Tibial nerve (tissue), 4 donors: ENCODE results near the gene MRPL53. TPM values are rescaled to one million over a fixed set of nuclear protein-coding genes. Genes with fewer than 3 reads are reported as not detected.
"Not testable (repeated sequence)": the region's sequence is repeated elsewhere in the genome, so short reads cannot be mapped to it uniquely, and the experiment has no call there.

Source experiments
- DNase-seq, 2 donors: peaks; one replicate each; pipeline ENCODE4 v3.0.0-alpha.2; 2019; ENCODE audit warnings: low spot score in 2 of 2
- H3K27ac ChIP-seq, 4 donors: fragments of 200-600 bp; sonication (generic) in 3 of 4; one replicate each; pipeline ENCODE4 v1.5.1; 2017 to 2019; ENCODE audit warnings: mild to moderate bottlenecking in 1 of 4
- H3K27me3 ChIP-seq, 2 donors: fragments of 200-600 bp; sonication (generic) in 1 of 2; one replicate each; pipeline versions ENCODE4 v1.5.1 to v1.6.0; 2017 to 2019
- H3K36me3 ChIP-seq, 3 donors: fragments of 200-600 bp; sonication (generic); one replicate each; pipeline ENCODE4 v1.5.1; 2018 to 2019
- H3K4me1 ChIP-seq, 4 donors: fragments of 200-600 bp; sonication (generic) in 3 of 4; one replicate each; pipeline ENCODE4 v1.5.1; 2017 to 2019
- H3K4me3 ChIP-seq, 4 donors: fragments of 200-600 bp; sonication (generic) in 3 of 4; one replicate each; pipeline ENCODE4 v1.5.1; 2017 to 2019; ENCODE audit warnings: mild to moderate bottlenecking in 1 of 4, moderate library complexity in 1 of 4
- H3K9me3 ChIP-seq, 4 donors: fragments of 200-600 bp; sonication (generic) in 3 of 4; one replicate each; pipeline ENCODE4 v1.5.1; 2017 to 2019
- CTCF ChIP-seq, 5 experiments: fragments of 200-600 bp in 3 of 5; fragments of 450-650 bp in 2 of 5; sonication (generic) in 3 of 5; IDR thresholded peaks; one replicate each; pipeline ENCODE4 v1.5.1; 2016 to 2019; ENCODE audit warnings: antibody characterized with exemption in 5 of 5, mild to moderate bottlenecking in 3 of 5, moderate library complexity in 2 of 5
- EP300 ChIP-seq, 2 donors: sonication (generic); formaldehyde crosslinking; IDR thresholded peaks; one replicate each; pipeline ENCODE4 v1.6.1; 2017; ENCODE audit warnings: antibody characterized with exemption in 2 of 2, mild to moderate bottlenecking in 1 of 2
- POLR2A ChIP-seq, 2 donors: fragments of 450-650 bp; IDR thresholded peaks; one replicate each; pipeline ENCODE4 v1.6.1; 2017; ENCODE audit warnings: antibody characterized with exemption in 2 of 2, mild to moderate bottlenecking in 2 of 2, moderate library complexity in 2 of 2
- WGBS, 2 donors: methylation state at CpG; one replicate each; pipeline ENCODE4 v1.1.5; 2018; 5-methylcytosine and 5-hydroxymethylcytosine counted together
- total RNA-seq, 4 donors: library from RNA; depleted of rRNA; stranded (reverse); fragments of >200 nt; gene quantifications; one replicate each; pipeline ENCODE4 v1.1.0, GENCODE V29; 2016

Gene MRPL53
- total RNA-seq, 4 donors from 2014 or later: 15.9 to 86.1 (median 34.4) TPM

GRCh38 chr2:74474481-74474880, 2.0 kb upstream of the MRPL53 start:
- no peak overlapping the region for H3K27ac ChIP-seq
- 94 to 96% methylated on average over 6 of the region's 6 CpGs for WGBS, 2 donors
- no peaks in the 10 kb centered on the region for H3K9me3 ChIP-seq
- H3K4me1 ChIP-seq: peaks cover 0 to 31% (median 15%) of the 10 kb centered on the region in 4 donors
- TF ChIP-seq POLR2A (IDR thresholded peaks at IDR 0.05) (no peak), EP300 (IDR thresholded peaks at IDR 0.05) (no peak), CTCF (IDR thresholded peaks at IDR 0.05) (no peak)
- H3K4me3 ChIP-seq: no peak overlapping the region
- DNase-seq: no peak
- H3K27me3 ChIP-seq: no peaks in the 10 kb centered on the region
- peaks cover 0 to 52% (median 0%) of the 10 kb centered on the region in 3 donors for H3K36me3 ChIP-seq

DNA sequence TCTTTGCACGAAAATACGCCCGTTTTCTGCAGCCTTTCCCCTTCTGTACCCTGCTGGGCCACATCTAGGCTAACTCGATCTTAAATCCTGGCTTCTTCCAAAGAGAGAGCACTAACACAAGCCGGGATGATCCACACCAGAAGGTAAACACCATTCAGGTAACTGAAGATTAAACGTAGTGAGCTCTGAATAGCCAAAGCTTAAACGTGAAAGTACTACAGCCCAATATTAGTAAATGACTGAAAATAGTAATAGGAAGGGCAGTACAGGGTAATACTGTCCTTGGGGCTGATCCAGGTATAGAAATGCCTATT, 422 bp upstream of the MRPL53 start:
- peak overlapping the region; percentile 51 to 67 (median 60) for H3K4me3 ChIP-seq
- peaks cover 0 to 31% (median 15%) of the 10 kb centered on the region in 4 donors for H3K4me1 ChIP-seq
- peaks cover 0 to 39% (median 0%) of the 10 kb centered on the region in 3 donors for H3K36me3 ChIP-seq
- no peak for TF ChIP-seq POLR2A (IDR thresholded peaks at IDR 0.05)
- no peak for TF ChIP-seq EP300 (IDR thresholded peaks at IDR 0.05)
- TF ChIP-seq CTCF (IDR thresholded peaks at IDR 0.05): no peak
- H3K27me3 ChIP-seq: no peaks in the 10 kb centered on the region
- no peaks in the 10 kb centered on the region for H3K9me3 ChIP-seq
- 7 to 9% methylated on average over 7 of the region's 7 CpGs for WGBS, 2 donors
- DNase-seq: no peak
- peak overlapping the region; percentile 68 to 89 (median 82) for H3K27ac ChIP-seq

- peaks cover 0 to 24% (median 15%) of the 10 kb centered on the region in 4 donors for H3K4me1 ChIP-seq
- DNase-seq: no peak
- WGBS, 2 donors: 60 to 61% methylated on average over 16 of the region's 16 CpGs
- peak overlapping the region; percentile 68 to 89 (median 82) for H3K27ac ChIP-seq
- no peaks in the 10 kb centered on the region for H3K27me3 ChIP-seq
- peak overlapping the region; percentile 51 to 67 (median 60) for H3K4me3 ChIP-seq
- TF ChIP-seq EP300 (IDR thresholded peaks at IDR 0.05) (no peak), CTCF (IDR thresholded peaks at IDR 0.05) (no peak), POLR2A (IDR thresholded peaks at IDR 0.05) (no peak)
- H3K9me3 ChIP-seq: no peaks in the 10 kb centered on the region
- H3K36me3 ChIP-seq: peaks cover 0 to 26% (median 0%) of the 10 kb centered on the region in 3 donors
Measured at GRCh38 chr2:74471332-74472065, 981 bp downstream of the MRPL53 start.

- not testable (repeated sequence) for DNase-seq
- 90% methylated on average over 12 of the region's 12 CpGs for WGBS, 2 donors
Measured at GRCh38 chr2:74470742-74471141, 1.7 kb downstream of the MRPL53 start.

DNA sequence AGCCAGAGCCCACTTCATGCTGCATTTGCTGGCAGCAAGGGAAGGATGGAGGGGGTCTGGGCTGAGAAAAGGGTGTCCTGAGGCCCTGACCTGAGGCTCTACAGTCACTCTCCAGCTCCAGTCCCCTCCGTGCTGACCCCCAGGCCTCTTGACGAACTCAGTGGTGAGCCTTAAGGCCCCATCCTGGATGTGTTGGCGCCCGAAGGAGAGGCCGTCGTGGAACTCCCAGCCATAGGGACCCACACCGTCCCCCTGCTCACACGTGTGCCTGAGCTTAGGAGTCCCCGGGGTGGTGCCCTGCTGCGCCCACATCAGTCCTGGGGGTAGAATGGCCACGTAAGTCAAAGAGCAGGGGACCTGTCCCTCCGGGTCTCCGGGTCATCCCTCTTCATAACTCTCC, 8.1 kb downstream of the MRPL53 start:
- 6 to 18% methylated on average over 7 to 8 of the region's 13 CpGs for WGBS, 2 donors
- Histone ChIP-seq H3K4me1 (peaks cover 0 to 29% (median 12%) of the 10 kb centered on the region in 4 donors), H3K27me3 (no peaks in the 10 kb centered on the region), H3K27ac (peak overlapping the region in 3 of 4 donors; percentile 85 to 90 (median 89)), H3K4me3 (peak overlapping the region; percentile 84 to 96 (median 88)), H3K36me3 (peaks cover 0 to 33% (median 0%) of the 10 kb centered on the region in 3 donors), H3K9me3 (no peaks in the 10 kb centered on the region)
- TF ChIP-seq POLR2A (IDR thresholded peaks at IDR 0.05) (no peak), CTCF (IDR thresholded peaks at IDR 0.05) (no peak), EP300 (IDR thresholded peaks at IDR 0.05) (no peak)
- DNase-seq: no peak

More at GRCh38 chr2:74470742-74471141, 1.7 kb downstream of the MRPL53 start:
- Histone ChIP-seq H3K4me1 (peaks cover 0 to 32% (median 18%) of the 10 kb centered on the region in 4 donors), H3K36me3 (peaks cover 0 to 20% (median 0%) of the 10 kb centered on the region in 3 donors)
- not testable (repeated sequence) for H3K4me3 ChIP-seq, H3K27me3 ChIP-seq, H3K9me3 ChIP-seq, H3K27ac ChIP-seq
